Liver (tissue), 3 donors: ENCODE results near the gene OVCH1.

Experiments used
- CTCF ChIP-seq: fragments of 150-350 bp; IDR thresholded peaks from 2 replicates; pipeline ENCODE4 v1.5.1; 2017; ENCODE audit warnings: improper control_type of control experiment, low read depth, low read length; ENCODE audit not compliant: missing input control
- FOXA1 ChIP-seq: IDR thresholded peaks from 2 replicates; pipeline ENCODE4 v1.6.1; 2016; ENCODE audit warnings: antibody characterized with exemption
- TAF1 ChIP-seq: conservative IDR thresholded peaks from 2 replicates; pipeline ENCODE4 v1.6.1; 2016; ENCODE audit warnings: antibody characterized with exemption, mild to moderate bottlenecking
- YY1 ChIP-seq: IDR thresholded peaks from 2 replicates; pipeline ENCODE4 v1.6.1; 2016; ENCODE audit warnings: antibody characterized with exemption, mild to moderate bottlenecking
- TF ChIP-seq, protein P1 (sequence below): IDR thresholded peaks from 2 replicates; pipeline ENCODE4 v1.6.1; 2016; ENCODE audit warnings: antibody characterized with exemption
- donor health status: healthy.
- donor health status: healthy.

DNA sequence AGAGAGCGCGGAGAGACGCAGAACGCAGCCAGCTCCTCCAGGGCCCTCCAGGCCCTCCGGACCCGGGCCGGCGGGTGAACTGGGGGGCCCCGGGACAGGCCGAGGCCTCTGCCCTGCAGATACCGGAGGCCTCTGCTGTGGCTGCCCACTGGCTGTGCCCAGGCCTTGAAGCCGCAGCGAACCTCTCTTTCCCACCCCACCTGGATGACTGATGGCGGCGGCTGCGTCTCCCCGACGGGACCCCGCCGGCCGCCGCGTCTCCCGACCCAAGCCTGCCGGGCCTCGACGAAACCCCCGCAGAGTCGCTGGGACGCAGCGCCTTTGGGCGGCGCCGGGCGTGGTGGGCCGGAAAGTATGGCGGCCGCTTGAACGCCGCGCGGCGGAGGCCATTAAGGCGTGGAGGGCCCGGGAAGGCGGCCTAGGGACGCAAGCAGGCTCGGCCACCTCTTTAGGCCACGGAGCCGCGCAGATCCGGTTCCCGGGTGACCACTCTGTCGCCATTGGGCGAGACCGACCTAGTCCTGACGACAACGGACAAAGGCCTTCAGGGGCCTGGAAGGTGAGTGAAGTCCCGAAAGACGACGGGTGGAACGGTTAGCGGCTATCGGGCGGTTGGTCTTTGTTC lies 108.1 kb downstream of the OVCH1 start:
- TF ChIP-seq, protein P1, sequence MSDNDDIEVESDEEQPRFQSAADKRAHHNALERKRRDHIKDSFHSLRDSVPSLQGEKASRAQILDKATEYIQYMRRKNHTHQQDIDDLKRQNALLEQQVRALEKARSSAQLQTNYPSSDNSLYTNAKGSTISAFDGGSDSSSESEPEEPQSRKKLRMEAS = no peak
- TF ChIP-seq CTCF = no peak
- no peak for TF ChIP-seq YY1
- no peak for TF ChIP-seq TAF1
- TF ChIP-seq FOXA1 = no peak
